Panc1 (cell line): ENCODE data around the gene CCDC47. TPM values are rescaled to one million over a fixed set of nuclear protein-coding genes. Genes with fewer than 3 reads are reported as not detected.

ENCODE experiments used
- ATAC-seq: fragments of 200-7000 bp; cut with Tn5 transposase; 2 replicates; pipeline ENCODE4 v1.9.1; 2020; ENCODE audit warnings: mild to moderate bottlenecking, moderate library complexity
- BruUV-seq: library from RNA; stranded (reverse); fragments of 400-500 nt; replicated peaks from 2 replicates; lab custom pipeline; 2021; lab: Mats Ljungman, UMichigan
- CTCF ChIA-PET: fragments of 300-600 bp; sonication (Branson Sonifier 250); formaldehyde crosslinking; loops from one replicate; lab custom pipeline; 2022; ENCODE audit warnings: antibody characterized with exemption; lab: Charles Lee
- POLR2A ChIA-PET: fragments of 300-600 bp; sonication (Branson Sonifier 250); formaldehyde crosslinking; loops from one replicate; lab custom pipeline; 2022; ENCODE audit warnings: antibody characterized with exemption; lab: Charles Lee
- DNase-seq: peaks from one replicate; pipeline ENCODE4 v3.0.0-alpha.2; 2010; ENCODE audit warnings: low read depth, low spot score
- H3K27ac ChIP-seq: 2 replicates; pipeline ENCODE4 v1.5.1; 2011; ENCODE audit warnings: mild to moderate bottlenecking, low read length, inconsistent platforms
- H3K27me3 ChIP-seq: fragments of 200-500 bp; sonication (Bioruptor generic); 2 replicates; pipeline ENCODE4 v1.6.0; 2014; ENCODE audit warnings: low read length, inconsistent platforms; ENCODE audit not compliant: control insufficient read depth, insufficient read depth
- H3K36me3 ChIP-seq: fragments of 200-500 bp; sonication (Bioruptor generic); 2 replicates; pipeline ENCODE4 v1.5.1; 2014; ENCODE audit warnings: inconsistent platforms, mild to moderate bottlenecking, low read length, moderate library complexity; ENCODE audit not compliant: control insufficient read depth, insufficient read depth
- H3K4me1 ChIP-seq: 2 replicates; pipeline ENCODE4 v1.5.1; 2011; ENCODE audit warnings: inconsistent platforms, mild to moderate bottlenecking, low read length, moderate library complexity; ENCODE audit not compliant: control insufficient read depth, insufficient read depth
- H3K4me3 ChIP-seq, 2 experiments: 2 replicates each; pipeline ENCODE4 v1.5.1; 2011 to 2012; ENCODE audit warnings: low read depth in 2 of 2, low read length in 2 of 2, mild to moderate bottlenecking in 2 of 2, inconsistent platforms in 1 of 2, moderate library complexity in 1 of 2
- H3K9me3 ChIP-seq: fragments of 200-500 bp; sonication (Bioruptor generic); 2 replicates; pipeline ENCODE4 v1.5.1; 2014; ENCODE audit warnings: low read depth, mild to moderate bottlenecking, inconsistent platforms, low read length, moderate library complexity; ENCODE audit not compliant: control insufficient read depth, insufficient read depth
- CTCF ChIP-seq: fragments of 450-650 bp; IDR thresholded peaks from 2 replicates; pipeline ENCODE4 v1.5.1; 2017; ENCODE audit warnings: mild to moderate bottlenecking
- POLR2AphosphoS5 ChIP-seq: IDR thresholded peaks from 2 replicates; pipeline ENCODE4 v1.6.1; 2012; ENCODE audit warnings: mild to moderate bottlenecking, low read depth, low read length, moderate library complexity
- SIN3A ChIP-seq: IDR thresholded peaks from 2 replicates; pipeline ENCODE4 v1.6.1; 2012; ENCODE audit warnings: low read depth, mild to moderate bottlenecking, low read length, moderate library complexity, borderline replicate concordance; ENCODE audit not compliant: insufficient read depth
- TCF7L2 ChIP-seq: IDR thresholded peaks from 2 replicates; pipeline ENCODE4 v1.6.1; 2011; ENCODE audit warnings: mild to moderate bottlenecking, low read depth, low read length, inconsistent platforms
- in situ Hi-C: cut with HindIII; loops from 2 replicates; pipeline ENCODE4 v1.10.0; 2016; ENCODE audit warnings: low sequenced_read_pairs, low pct_unique_long_range_greater_than_20kb
- intact Hi-C: fragments of 100-400 bp; cut with micrococcal nuclease; formaldehyde crosslinking; loops from one replicate; pipeline ENCODE4 v1.10.0; 2022; ENCODE audit not compliant: unreplicated experiment
- total RNA-seq: library from RNA; stranded (reverse); gene quantifications from one replicate; pipeline ENCODE4 v1.2.1, GENCODE V29; 2021; ENCODE audit not compliant: unreplicated experiment
- TF ChIP-seq, protein P1 (sequence below), 2 experiments: IDR thresholded peaks; 2 replicates each; pipeline ENCODE4 v1.6.1; 2011 to 2012; ENCODE audit warnings: low read depth in 2 of 2, control low read depth in 1 of 2, low read length in 1 of 2, mild to moderate bottlenecking in 1 of 2, moderate library complexity in 1 of 2; ENCODE audit not compliant: insufficient read depth in 1 of 2

CCDC47 gene
- total RNA-seq, 1 experiment from 2014 or later: 64.8 TPM

DNA sequence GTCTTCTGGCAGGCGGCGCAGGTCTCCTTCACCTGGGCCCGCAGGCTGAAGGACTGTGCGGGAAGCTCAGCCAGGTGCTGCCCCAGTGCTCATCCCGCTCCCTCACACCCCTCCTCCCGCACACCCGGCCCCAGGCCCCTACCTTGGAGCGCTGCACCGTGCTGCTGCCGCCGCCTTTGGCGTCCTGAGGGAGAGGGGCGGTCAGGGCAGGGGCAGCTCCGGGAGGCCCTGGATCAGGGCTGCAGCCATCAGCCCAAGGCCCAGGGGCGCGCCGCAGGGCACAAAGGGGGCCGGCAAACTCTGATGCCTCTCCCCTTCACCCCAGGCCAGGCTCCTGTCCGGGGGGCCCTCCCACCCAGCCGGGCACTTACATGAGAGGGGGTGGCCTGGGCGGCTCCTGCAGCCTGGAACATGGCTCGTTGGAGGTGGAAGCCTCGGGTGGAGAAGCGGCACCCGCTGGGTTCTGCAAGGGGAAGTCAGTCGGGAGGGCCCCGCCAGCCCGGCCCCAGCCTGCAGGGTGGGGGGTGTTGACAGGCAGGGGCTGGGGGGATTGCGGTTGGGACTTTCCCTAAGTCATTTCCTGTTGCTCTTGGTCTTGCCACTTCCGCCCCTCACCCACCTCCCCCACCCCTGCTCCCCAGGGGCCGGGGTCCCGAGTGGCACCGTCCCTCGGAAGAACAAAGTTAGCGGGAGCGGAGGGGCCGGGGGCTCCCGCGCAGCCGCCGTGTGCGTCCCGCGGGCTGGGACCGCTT is 74.3 kb downstream of the CCDC47 start:
- Histone ChIP-seq H3K36me3 (no peaks in the 10 kb centered on the region), H3K27ac (no peak overlapping the region), H3K4me3 (peak overlapping the region; percentile 35 to 51), H3K27me3 (no peaks in the 10 kb centered on the region), H3K9me3 (no peaks in the 10 kb centered on the region), H3K4me1 (no peaks in the 10 kb centered on the region; the same call in 1 of the 2 replicates)
- ChIA-PET POLR2A (no interaction called here), CTCF (interaction anchor here (1.0 kb wide), 1 partner anchor 13 kb away, joined by 3 read pairs; no protein-coding TSS in a partner anchor)
- no TSS peak for BruUV-seq
- DNase-seq (no peak), ATAC-seq (peak; percentile 31; the same call in 1 of the 2 replicates)
- in situ Hi-C loops (no loop called here), intact Hi-C loops (no loop called here)
- TF ChIP-seq, protein P1, sequence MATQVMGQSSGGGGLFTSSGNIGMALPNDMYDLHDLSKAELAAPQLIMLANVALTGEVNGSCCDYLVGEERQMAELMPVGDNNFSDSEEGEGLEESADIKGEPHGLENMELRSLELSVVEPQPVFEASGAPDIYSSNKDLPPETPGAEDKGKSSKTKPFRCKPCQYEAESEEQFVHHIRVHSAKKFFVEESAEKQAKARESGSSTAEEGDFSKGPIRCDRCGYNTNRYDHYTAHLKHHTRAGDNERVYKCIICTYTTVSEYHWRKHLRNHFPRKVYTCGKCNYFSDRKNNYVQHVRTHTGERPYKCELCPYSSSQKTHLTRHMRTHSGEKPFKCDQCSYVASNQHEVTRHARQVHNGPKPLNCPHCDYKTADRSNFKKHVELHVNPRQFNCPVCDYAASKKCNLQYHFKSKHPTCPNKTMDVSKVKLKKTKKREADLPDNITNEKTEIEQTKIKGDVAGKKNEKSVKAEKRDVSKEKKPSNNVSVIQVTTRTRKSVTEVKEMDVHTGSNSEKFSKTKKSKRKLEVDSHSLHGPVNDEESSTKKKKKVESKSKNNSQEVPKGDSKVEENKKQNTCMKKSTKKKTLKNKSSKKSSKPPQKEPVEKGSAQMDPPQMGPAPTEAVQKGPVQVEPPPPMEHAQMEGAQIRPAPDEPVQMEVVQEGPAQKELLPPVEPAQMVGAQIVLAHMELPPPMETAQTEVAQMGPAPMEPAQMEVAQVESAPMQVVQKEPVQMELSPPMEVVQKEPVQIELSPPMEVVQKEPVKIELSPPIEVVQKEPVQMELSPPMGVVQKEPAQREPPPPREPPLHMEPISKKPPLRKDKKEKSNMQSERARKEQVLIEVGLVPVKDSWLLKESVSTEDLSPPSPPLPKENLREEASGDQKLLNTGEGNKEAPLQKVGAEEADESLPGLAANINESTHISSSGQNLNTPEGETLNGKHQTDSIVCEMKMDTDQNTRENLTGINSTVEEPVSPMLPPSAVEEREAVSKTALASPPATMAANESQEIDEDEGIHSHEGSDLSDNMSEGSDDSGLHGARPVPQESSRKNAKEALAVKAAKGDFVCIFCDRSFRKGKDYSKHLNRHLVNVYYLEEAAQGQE (IDR thresholded peaks at IDR 0.05; ENCODE audit: insufficient read depth in 1 of 2, low read depth in 2 of 2, low read length in 1 of 2): no peak
- TF ChIP-seq CTCF (no peak), SIN3A (no peak), TCF7L2 (no peak), POLR2AphosphoS5 (no peak)

- no peak overlapping the region for H3K27ac ChIP-seq
- no peak overlapping the region; a peak in 1 of 4 replicates for H3K4me3 ChIP-seq
- H3K27me3 ChIP-seq: no peaks in the 10 kb centered on the region
- DNase-seq (no peak), ATAC-seq (no peak)
- no peaks in the 10 kb centered on the region; the same call in 1 of the 2 replicates for H3K4me1 ChIP-seq
- in situ Hi-C loops (no loop called here), intact Hi-C loops (no loop called here)
- ChIA-PET POLR2A (no interaction called here), CTCF (interaction anchor here (1.0 kb wide), 1 partner anchor 13 kb away, joined by 3 read pairs; no protein-coding TSS in a partner anchor)
- TF ChIP-seq POLR2AphosphoS5 (no peak), TCF7L2 (no peak), CTCF (no peak), SIN3A (no peak)
- TF ChIP-seq, protein P1 (IDR thresholded peaks at IDR 0.05; ENCODE audit: insufficient read depth in 1 of 2, low read depth in 2 of 2, low read length in 1 of 2): no peak
- no peaks in the 10 kb centered on the region for H3K9me3 ChIP-seq
- no peaks in the 10 kb centered on the region for H3K36me3 ChIP-seq
- BruUV-seq: no TSS peak
These were observed 75.0 kb downstream of the CCDC47 start for GRCh38 chr17:63698381-63698885.
